ENCODE data around the gene LYG2. TPM values are rescaled to one million over a fixed set of nuclear protein-coding genes. Genes with fewer than 3 reads are reported as not detected.
"Not testable (repeated sequence)": the region's sequence is repeated elsewhere in the genome, so short reads cannot be mapped to it uniquely, and the experiment has no call there.

LYG2 gene
- total RNA-seq, 2 donors from 2014 or later, result not detected

DNA sequence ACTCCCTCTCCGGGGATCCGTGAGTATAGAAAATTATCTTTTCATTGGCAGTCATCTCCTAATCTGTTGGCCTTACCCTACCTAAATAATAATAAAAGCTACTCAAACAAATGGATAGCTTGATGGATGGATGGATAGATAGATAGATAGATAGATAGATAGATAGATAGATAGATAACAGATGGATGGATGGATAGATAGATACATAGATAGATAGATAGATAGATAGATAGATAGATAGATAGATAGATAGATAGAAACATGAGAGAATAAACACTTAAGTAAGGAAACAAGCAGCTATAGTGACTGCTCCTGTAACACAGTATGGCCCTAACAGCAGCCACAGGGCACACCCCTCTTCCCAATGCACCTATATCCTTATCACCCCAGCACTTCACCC is 39.4 kb downstream of the LYG2 start:
- no peak for DNase-seq (ENCODE audit: low spot score)
- intact Hi-C loops (cut with DNase I), result no loop called here

DNA sequence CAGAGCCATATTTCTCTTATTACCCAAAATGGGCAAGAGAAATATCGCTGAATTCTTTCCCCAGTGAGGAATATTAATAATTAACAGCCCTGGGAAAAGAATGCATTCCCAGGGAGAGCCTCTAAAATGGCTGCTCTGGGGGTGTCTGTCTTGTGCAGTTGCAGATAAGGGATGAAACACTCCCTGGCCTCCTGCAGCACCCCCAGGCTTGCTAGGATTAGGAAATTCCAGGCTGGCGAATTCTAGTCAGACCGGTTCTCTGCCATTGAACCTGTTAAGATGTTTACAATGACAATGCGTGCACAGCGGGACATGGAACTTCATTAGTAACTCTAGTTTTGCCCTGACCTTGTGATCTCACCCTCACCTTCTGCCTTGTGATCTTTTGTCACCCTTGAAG is 50.0 kb downstream of the LYG2 start:
- intact Hi-C loops (cut with DNase I), result loop anchor here in 1 of 2 donors (5.0 kb wide), 1 partner anchor 107 kb away; no protein-coding TSS in a partner anchor
- DNase-seq (ENCODE audit: low spot score), result no peak

DNA sequence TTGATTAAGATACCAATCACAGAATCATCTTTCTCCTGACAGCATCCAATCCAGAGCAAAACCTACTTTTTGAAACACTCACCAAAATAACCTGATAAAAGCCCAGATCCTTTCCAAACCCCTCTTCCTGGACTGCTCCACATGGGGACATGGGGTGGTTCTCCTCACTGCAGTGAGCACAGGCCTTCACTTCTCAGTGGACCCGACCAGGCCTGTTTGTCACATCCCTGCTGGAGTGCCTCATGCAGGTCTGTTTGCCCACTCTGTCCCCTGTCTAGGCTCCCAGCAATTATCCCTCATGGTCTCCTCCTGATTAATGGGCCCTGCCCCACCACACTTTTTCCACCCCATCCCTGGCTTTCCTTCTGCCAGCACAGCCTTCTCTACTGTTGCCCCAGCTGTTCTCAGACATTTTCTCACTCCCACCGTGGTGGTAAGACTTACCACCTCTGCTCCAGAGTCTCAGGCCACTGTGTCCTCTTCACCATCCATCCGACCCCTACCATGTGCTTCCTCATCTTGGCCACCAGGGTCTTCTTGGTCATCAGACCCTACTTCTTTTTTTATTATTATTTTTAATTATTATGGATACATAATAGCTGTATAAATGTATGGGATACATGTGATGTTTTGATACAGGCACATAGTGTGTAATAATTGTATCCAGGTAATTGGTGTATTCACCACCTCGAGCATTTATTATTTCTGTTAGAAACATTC is 53.3 kb downstream of the LYG2 start:
- DNase-seq (ENCODE audit: low spot score), result no peak
- intact Hi-C loops (cut with DNase I), result no loop called here

DNA sequence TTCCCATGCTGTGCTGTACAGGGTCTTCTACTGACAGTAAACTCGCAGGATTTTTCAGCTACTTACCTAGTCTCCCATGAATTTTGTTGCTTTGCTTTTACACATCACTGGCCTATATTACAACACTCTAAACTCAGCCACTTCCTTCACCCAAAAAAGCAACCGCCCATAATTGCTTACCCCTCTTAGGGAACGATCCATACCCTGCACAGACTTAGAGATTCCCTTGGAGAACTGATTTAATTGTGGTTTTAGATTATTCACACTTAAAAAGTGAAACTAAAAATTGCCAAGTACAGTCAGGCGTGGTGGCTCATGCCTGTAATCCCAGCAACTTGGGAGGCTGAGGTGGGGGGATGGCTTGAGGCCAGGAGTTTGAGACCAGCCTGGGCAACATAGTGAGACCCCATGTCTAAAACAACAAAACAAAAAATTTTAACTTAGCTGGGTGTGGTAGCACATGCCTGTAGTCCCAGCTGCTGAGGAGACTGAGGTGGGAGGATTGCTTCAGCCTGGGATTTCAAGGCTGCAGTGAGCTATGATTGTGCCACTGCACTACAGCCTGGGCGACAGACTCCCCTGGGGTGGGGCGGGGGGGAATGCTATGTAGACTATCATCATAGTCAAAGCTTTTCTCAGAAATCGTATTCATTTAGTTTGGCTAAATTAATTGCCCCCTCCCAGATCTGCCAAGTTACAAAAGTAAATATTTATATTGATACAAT is 55.2 kb downstream of the LYG2 start:
- DNase-seq (ENCODE audit: low spot score), result no peak
- intact Hi-C loops (cut with DNase I), result no loop called here

DNA sequence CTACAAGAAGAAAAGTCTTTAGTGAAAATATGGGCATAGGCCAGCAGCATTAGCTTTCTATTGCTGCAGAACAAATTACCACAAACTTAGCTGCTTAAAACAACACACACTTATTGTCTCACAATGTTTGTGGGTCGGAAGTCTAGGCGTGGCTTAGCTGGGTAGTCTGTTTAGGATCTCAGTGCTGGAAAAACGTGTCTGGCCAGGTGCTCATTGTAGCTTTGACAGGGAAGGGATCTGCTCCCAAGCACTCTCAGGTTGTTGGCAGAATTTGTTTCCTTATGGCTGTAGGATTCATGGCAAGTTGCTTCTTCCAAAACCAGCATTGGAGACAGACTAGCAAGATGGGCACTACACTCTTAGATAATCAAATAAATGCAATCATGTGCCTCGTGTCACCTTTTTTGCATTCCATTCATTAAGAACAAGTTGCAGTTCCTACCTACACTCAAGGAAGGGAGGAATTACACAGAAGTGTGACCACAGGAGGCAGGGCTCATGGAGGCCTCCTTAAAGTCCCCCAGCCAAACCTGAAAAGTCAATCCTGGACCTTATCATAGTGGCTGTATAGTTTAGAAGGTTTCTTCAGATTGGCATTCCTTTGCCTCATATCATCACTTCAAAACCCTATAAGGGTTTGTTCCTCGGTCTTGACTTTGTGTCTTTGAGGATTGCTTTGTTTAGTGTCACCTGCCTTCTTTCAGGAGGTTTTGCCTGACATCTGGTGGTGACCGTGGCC is 57.2 kb downstream of the LYG2 start:
- intact Hi-C loops (cut with DNase I), result no loop called here
- no peak for DNase-seq (ENCODE audit: low spot score)

DNA sequence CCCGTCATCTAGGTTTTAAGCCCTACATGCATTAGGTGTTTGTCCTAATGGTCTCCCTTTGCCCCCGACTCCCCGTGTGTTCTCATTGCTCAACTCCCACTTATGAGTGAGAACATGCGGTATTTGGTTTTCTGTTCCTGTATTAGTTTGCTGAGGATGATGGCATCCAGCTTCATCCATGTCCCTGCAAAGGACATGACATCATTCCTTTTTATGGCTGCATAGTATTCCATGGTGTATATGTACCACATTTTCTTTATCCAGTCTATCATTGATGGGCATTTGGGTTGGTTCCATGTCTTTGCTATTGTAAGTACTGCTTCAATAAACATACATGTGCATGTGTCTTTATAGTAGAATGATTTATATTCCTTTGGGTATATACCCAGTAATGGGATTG is 63.1 kb downstream of the LYG2 start:
- DNase-seq (ENCODE audit: low spot score); intact Hi-C loops (cut with DNase I): not testable (repeated sequence)

Other genes with a start within 250 kb of the LYG2 start
- gene C2orf15, start 114.0 kb downstream of the LYG2 start, total RNA-seq, result under 1 TPM in 1 of 2 donors, not detected in 1; 0.33 TPM
- 1 to 10 TPM; 2.3 TPM for gene TSGA10, start 100.7 kb downstream of the LYG2 start, total RNA-seq
- gene LIPT1, start 100.7 kb downstream of the LYG2 start, total RNA-seq, result 1 to 10 TPM; 5.7 to 7.2 TPM
- gene MITD1, start 74.6 kb downstream of the LYG2 start, total RNA-seq, result 10 to 100 TPM; 20.6 to 22.9 TPM
- 10 to 100 TPM; 19.7 to 22.2 TPM for gene MRPL30, start 74.5 kb downstream of the LYG2 start, total RNA-seq
- under 1 TPM; 0.97 to 1.00 TPM for gene LYG1, start 45.5 kb upstream of the LYG2 start, total RNA-seq
- 10 to 100 TPM; 26.2 to 40.3 TPM for gene TXNDC9, start 80.7 kb upstream of the LYG2 start, total RNA-seq
- gene EIF5B, start 81.7 kb upstream of the LYG2 start, total RNA-seq, result 10 to 100 TPM; 40.0 to 62.5 TPM
- 10 to 100 TPM; 30.7 to 34.3 TPM for gene REV1, start 234.4 kb upstream of the LYG2 start, total RNA-seq

Data from posterior vena cava (tissue), 2 donors.